ENCODE measurements around the gene CACNB4.

The CACNB4 gene

DNA sequence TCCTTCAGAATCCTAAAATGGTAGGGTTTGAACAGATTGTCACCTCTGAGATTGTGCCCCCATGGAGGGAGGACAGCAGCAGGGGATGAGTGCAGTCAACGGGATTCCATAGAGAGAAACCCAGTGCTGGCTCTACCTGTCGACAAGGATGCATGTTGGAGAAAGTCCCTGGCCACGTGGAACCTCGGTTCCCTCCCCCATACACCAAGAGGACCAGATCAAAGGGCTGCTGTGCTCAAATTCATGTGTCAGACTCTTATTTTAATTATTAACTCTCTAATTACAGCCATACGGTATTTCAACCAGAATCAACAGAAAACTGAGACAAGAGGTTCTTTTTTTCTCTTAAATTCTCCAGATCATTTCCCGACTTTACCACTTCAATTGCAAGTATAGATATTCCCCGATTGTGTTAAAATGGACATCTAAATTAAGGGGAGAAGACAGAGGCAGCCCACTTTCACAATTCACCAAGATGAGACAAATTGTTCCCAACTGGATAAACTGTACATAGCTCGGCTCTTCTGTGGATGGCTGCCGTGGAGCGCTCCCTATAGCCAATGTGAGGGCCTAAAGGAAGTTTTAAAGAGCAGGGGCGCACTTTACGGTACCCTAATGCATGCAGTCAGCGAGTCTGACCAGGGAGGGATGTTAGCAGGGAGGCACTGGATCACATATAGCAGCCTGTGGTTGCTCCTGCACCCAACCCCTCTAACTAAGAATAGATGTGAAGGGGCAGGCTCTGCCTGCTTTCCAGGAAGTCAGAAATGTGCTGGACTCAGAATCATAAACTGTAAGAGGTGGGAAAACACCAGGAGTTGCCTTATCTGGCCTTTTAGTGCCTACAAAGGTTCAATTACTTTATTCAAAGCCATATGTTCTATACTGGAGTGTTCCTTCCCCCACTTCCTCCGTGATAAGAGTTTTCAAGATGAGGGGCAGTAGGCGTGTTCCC lies 123.1 kb downstream of the CACNB4 start:
- DNase-seq (ENCODE audit: low spot score), result no peak

DNA sequence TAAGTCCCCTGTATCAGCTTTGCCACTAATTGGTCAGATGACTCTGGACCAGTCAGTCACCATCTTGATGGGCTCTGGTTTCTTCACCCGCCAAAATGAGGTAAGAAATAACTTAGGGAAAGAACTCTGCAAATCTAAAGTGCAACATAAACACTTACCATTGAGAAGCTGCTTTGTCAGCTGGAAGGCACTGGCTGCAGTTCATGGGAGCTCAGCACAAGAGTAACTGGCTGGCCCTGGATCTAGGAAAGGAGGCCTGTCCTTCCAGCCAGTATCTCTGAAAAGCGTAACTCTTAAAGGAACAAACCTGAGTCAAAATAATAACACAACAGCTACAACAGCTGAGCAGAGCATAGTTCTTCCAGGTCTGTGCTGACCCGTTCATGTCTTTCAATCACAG lies 123.9 kb downstream of the CACNB4 start:
- DNase-seq (ENCODE audit: low spot score), result peak; percentile 40

DNA sequence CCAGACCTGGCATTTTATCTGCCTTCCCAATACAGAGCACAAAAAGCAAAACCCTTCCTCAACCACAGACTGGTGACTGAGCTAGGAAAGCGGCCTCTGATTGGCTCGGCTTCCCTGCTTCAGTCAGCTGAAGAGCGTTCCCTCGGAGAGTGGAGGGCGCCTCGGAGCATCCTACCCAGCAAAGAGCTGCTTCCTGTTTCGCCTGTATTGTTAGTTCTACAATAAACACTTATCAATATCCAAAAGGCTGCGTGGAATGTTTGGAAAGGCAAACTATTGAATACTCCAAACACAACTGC lies 125.0 kb downstream of the CACNB4 start:
- DNase-seq (ENCODE audit: low spot score), result peak; percentile 95

DNA sequence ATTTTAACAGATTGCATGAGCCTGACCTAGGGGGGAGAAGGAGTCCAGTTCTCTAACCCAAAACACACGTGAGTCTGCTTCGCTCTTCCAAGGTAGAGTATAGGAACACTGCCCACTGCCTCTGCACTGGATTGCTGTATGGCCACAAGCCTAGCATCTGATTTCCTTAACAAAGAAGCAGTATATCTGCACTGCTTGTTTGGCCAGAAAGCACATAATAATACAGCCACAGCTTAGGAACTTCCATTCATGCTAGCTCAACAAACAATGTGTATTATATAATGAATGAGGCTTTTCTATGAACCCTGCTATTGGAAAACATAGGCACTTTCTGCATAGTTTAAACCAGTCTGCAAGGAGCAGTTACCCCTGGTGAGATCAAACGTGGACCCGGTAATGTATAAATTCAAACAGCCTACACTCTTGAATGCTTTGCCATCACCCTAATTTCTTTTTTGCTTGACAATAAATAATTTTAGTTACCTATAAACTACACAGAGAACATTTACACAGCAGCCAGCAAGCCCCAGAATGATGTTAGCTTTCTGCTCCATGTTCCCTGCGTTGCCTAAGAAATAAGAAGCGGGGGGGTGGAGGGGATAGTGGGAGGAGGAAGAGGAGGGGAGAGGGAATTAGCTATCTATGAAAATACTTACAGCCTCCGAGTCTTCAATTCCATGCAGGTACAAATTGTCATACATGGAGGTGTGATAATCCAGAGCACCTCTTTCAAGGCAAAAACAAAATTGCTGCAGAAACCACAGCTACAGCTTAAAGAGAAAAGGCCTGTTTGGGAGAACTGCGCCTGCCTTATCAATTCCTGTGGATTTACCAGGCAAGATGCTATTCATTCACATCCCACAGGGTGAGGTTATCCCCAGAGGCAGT lies 125.6 kb downstream of the CACNB4 start:
- DNase-seq (ENCODE audit: low spot score), result no peak

DNA sequence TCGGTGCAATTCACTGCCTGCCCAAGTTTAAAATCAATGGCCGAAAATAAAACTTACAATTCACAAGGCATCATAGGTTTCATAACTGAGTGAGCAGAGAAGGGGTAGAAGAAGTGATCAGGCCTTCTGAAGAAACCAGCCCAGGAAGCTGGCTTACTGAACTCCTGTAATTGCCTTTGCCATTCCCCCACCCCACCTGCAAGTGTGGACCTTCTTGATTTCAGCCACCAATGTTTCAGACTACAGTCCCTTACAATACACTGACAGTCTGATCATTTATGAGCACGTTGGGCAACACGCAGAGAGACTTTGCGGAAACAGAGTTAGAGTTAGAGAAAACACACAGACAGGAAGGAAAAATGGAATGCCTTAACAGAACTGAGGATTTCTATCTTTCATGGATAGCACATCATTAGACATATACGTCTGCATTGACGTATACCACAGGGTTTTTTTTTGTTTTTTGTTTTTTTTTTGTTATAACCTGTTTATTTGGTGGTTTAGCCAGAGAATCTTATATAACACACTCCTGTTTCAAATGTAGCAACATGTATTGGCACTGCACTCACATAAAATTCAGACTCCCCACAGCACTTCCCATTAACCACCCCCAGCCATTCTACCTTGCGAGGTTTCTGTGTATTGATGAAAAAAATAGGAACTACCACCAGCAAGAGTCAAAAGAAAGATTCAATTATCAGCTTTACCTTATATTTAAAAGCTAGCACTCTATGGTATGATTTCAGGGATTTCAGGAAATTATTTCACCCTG lies 126.4 kb downstream of the CACNB4 start:
- DNase-seq (ENCODE audit: low spot score), result peak; percentile 64

DNA sequence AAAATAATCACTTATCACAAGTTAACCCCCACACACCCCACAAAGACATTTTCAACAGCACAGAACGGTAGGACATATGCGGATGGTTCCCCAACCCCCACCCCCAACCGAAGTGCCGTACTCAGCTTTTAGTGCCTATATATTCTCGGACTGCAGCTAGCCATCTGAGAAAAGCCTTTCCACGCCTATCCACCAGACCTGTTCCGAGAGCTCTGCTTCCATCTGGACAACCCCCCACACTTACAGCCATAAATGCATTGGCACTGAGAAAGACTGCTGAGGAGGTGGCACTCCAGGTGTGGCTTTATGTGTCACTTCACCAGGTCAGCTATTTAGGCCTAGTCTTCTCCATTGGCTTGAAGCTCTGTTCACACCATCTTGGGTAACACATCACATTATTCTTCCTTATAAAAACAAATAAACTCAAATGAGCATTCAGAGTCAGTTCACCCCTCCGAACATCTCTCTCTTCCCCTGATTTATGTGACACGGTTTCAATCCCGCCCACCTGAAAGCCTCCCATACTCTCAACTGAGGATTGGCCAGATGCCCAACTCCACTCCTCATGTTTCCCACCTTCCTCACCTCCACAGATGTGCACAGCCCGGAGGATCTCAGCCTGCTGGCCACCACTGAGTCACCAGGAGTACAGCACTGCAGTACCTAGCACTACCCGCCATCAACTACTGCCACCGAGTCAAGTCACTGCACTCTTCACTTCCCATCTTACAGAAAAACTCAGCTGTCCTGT lies 127.4 kb downstream of the CACNB4 start:
- peak; percentile 49 for DNase-seq (ENCODE audit: low spot score)

DNA sequence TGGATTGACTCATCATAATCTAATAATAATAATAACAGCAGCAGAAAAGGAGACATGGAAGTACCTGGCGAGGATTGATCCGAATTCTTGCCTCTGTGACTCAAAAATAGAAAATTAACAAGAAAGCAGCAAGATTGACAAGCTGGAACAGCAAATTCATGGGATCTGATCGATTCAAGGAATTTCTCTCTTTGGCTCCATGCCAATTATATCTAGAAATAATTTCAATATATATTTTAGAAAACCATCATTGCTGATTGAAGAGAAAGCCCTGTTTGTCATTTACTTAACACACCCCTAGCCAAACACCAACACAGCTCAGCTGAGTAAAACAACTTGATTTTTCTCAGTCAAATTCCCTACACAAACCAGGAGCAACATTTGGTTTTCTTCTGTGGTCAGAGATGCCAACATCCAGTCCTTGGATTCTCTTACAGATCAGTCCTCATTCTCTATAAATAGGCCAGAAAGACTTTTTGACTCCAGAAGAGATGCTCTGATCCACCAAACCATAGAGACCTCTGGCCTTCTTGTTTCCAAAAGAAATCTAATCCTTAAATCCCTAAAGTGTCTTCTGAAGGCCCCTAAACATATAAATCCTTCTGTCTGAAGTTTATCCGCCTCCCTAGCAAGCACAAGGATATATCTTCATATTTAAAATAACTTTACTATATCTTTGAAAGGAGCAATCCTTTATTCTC lies 129.9 kb downstream of the CACNB4 start:
- peak; percentile 39 for DNase-seq (ENCODE audit: low spot score)

DNA sequence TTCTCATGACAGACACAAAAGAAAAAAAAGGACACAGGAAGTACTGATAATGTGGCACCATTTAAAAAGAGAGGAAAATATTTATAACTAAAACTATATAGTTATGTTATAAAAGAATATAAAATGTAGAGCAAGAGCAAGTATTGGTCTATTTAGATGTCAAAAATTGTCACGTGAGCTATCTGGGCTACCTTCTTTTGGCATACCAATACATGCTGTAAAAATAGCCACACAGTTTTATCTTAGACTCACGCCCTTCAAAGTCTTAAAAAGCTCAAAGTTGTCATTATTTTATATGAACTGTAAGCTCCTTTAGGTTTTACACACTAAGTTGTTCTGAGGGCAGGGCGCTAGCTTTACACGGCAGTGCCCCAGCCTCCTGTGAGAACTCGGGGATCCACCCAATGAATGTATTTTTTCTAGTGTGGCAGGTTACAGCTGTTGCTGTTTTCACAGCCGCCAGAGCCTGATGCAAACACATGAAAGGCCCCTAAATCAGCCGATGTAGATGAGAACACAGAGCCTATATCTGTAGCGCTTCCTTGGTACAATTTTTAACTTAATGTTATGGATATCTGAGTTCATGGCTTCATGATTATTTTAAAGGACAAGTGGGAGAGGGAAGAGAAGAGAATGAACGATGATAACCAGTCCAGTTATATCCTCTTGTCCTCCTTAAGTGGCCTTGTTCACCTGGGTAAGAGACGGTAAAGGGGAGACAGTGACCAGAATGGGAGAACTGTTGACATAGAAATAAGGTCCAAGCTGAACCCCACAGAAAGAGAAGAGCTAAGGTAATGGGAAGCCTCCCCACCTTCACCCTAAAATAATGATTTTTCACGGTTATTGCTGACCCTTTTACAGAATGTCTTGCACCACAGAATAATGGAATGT lies 130.8 kb downstream of the CACNB4 start:
- DNase-seq (ENCODE audit: low spot score), result peak; percentile 22

DNA sequence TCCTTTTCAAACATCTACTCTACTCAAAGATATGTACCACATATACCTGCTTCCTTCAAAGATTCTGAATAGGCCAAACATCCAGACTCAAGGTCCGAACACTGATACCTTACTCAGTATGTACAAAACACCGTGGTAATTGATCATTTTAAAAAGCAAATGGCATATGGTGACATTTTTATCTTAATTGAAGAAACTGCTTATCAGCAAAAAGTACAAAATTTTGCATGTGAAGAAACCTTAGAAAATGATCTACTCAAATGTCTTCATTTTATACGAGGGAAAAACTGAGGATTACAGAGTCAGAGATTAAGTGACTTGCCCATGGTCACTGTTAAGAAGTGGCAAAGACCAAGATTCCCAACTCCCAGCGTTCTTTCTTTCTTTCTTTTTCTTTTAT lies 133.0 kb downstream of the CACNB4 start:
- DNase-seq (ENCODE audit: low spot score), result no peak

DNA sequence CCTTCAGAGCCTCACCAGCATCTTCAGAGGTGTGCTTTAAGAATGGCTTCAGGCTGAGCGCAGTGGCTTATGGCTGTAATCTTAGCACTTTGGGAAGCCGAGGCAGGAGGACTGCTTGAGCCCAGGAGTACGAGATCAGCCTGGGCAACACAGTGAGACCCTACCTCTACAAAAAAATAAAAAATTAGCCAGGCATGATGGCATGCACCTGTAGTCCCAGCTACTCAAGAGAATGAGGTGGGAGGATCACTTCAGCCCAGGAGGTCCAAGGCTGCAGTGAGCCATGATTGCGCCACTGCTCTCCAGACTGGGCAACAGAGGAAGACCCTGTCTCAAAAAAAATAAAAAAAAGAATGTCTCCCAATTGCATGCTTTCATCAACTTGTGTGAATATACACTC lies 137.3 kb downstream of the CACNB4 start:
- no peak for DNase-seq (ENCODE audit: low spot score)

DNA sequence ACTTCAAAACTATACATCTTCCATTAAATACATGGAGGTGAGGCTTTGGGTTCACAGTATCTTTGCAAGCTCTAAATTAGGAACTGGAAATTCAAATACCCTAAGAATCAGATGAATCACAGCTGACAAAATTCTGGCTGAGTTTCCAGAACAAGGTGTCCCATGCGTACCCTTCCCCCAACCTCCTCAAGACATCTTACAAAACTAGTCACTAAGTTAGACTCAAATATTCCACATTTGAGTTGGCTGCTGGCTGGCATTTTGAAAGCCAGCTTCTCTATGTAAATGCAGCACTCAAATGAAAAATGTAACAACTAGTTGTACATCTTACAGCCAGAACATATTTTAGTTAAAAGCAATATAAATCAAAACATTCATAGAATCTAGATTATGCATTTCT lies 139.6 kb downstream of the CACNB4 start:
- DNase-seq (ENCODE audit: low spot score), result no peak

DNA sequence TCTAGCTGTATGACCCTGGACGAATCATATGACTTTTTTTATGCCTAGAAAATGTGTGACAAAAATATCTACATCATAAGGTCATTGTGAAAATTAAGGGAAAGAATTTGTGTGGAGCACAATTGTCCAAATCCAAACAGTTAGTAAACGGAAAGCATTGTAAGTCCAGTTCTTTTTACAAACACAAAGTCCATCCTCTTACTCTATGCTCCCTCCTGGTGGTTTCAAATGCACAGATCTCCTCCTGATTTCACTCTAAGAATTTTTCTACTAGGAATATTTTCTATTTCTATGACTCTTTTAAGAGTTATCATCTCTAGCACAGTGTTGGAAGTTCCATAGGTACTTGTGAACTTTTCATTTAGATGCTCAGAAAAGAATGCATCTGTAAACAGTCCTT lies 145.4 kb downstream of the CACNB4 start:
- DNase-seq (ENCODE audit: low spot score), result peak; percentile 34

DNA sequence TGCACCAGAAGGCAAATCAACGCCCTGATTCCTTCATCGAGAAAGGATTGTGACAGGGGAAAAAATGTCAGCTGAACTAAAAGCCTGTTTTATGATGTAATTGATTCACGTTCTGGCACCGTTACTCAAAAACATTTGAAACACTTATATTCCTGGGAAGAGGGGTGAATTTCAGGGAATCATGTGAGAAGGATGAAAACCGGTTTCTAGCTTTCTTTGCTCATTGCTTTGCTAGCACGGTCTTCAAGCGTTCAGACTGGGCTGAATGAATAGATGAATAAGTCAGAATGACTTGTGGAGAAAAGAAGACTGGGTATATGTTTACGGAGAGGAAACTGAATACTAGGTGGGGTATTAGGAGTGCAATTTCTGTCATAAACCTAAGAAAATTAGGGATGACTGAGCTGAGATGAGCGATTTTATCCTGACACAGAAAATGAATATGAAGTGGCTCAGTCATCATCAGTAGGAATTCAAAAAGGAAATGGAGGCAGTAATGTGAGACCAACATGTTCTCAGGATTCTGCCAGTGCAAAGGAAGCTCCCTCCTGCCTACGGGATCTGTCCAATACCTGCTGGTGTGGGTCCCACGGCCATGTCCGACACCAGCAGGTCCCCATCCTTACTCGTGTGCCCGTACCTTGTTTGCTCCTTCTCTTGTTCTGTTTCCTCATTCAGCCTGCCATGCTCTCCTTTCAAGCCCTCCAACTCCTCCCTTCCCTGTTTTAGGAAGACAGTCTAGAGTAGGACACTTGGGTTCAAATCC lies 146.0 kb downstream of the CACNB4 start:
- peak; percentile 62 for DNase-seq (ENCODE audit: low spot score)

DNA sequence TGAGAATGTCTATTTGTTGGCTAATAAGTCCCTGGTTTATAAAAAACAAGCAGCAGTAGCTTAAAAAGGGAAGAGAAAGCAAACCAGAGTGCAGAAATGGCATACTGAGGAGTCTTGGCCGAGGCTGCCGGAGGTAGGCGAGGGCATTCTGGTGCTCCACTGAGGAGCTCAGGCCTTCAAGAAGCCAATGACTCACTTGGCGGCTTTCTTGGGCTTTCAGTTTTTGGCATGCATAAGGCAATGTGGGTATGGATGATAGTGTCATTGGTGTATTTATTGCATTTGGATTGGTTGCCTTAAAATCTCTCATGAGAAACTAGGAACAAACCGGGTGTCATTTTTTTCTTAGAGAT lies 151.1 kb downstream of the CACNB4 start:
- DNase-seq (ENCODE audit: low spot score), result peak; percentile 73

DNA sequence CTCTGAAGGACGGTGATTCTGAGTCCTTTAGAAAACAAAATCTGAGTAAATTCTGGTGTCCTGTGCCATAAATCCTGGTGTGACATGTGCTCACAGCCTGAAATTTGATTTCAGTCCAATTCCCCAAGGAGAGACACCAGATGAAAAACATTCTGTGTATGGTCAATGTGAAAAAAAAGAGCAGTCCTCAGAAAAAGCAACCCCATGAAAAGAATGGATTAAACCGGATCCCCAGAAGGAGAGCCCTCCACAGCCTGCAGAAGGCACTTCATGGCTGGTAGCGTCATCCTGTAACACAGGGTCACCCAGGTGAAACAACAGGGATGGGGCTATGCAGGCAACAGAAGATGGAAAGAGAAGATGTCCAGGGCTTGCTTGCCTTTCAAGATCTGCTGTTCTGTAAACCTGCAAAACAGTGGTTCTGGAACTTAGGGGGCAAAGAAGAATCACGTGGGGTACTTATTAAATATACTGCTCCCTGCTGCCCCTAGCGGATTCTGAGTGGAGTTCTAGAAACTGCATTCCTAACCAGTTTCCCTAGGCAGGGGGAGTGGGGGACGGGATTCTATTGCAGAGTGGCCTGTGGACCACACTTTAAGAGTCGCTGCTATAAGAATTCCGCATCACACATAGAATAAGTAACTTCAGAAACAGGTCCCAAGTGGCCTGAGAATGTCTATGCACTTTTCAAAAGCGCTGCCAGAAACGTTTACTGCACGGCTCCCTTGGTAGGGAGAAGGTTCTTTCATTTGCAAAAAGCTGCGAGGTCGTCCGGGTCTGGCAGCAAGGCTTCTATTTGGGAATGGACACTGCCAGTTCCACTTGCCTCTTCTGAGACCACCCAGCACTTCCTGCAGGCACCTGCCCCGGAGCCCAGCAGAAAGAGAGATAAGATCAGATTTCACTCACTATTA lies 151.7 kb downstream of the CACNB4 start:
- peak; percentile 86 for DNase-seq (ENCODE audit: low spot score)

DNA sequence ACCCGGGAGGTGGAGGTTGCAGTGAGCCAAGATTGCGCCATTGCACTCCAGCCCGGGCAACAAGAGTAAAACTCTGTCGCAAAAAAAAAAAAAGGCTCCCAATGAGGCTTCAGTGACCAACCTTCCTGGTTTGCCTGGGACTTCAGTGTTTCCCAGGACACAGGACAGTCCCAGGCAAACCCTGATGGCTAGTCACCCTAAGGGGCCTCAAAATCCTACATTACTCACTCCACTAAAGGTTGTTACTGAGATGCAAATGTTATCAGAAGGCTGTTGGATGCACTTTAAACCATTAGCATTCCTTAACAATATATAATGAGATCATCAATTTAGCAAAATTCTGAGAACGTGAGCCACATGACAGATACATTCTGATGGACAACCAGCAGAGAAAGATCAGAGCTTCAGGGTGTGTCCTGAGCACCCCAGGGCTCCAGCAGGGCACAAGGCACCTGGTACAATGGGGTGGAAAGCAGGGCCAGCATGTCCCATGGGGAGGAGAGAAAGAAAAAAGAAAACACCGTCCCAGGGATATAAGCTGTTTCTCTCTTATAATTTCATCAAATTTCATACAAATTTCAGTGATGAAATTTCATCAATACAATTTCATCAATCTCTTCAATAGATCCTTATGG lies 152.5 kb downstream of the CACNB4 start:
- DNase-seq (ENCODE audit: low spot score), result no peak

DNA sequence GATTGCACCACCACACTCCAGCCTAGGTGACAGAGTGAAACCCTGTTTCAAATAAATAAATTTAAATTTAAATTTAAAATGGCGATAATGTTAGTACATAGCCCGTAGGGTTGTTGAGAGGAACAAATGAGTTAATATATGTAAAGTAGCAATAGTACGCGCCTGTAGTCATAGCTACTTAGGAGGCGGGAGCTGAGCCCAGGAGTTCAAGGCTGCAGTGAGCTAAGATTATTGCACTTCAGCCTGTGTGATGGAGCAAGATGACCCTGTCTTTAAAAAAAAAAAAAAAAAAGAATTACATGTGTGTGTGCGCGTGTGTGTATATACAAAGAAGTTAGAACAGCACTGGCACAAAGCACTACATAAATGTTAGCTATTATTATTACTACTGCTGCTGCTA lies 153.2 kb downstream of the CACNB4 start:
- no peak for DNase-seq (ENCODE audit: low spot score)

DNA sequence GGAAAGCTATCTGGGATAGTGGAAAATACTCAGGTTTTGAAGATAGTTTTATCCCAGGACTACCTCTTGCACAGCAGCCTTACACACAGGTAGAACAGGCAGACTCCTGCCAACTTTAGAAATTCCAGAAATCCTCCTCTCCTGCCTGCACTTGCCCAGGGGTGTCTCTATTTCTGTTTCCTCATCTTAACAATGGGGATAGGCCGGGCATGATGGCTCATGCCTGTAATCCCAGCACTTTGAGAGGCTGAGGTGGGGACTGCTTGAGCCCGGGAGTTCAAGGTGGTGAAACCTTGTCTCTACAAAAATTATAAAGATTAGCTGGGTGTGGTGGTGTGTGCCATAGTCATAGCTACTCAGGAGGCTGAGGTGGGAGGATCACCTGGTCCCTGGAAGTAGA lies 153.7 kb downstream of the CACNB4 start:
- DNase-seq (ENCODE audit: low spot score), result no peak
